Activated T-cell treated with anti-CD3 and anti-CD28 coated beads for 48 hours (primary cell): ENCODE data around the gene MGST2.
"Not testable (repeated sequence)": the region's sequence is repeated elsewhere in the genome, so short reads cannot be mapped to it uniquely, and the experiment has no call there.

Experiments
- DNase-seq: peaks from one replicate; pipeline ENCODE4 v3.0.0-alpha.2; 2020; ENCODE audit warnings: low read depth

MGST2 gene

GRCh38 chr4:139669890-139670289 lies 4.3 kb downstream of the MGST2 start:
- DNase-seq, result no peak

GRCh38 chr4:139670775-139671174 lies 5.2 kb downstream of the MGST2 start:
- DNase-seq, result no peak

GRCh38 chr4:139672215-139672614 lies 6.6 kb downstream of the MGST2 start:
- DNase-seq, result no peak

GRCh38 chr4:139672732-139673131 lies 7.1 kb downstream of the MGST2 start:
- DNase-seq, result no peak

GRCh38 chr4:139674875-139675550 lies 9.4 kb downstream of the MGST2 start:
- DNase-seq, result no peak

GRCh38 chr4:139675651-139676050 lies 10.0 kb downstream of the MGST2 start:
- DNase-seq, result no peak

- no peak for DNase-seq
These were observed 10.7 kb downstream of the MGST2 start for GRCh38 chr4:139676365-139676764.

GRCh38 chr4:139676913-139677585 lies 11.4 kb downstream of the MGST2 start:
- DNase-seq, result no peak

- no peak for DNase-seq
These were observed 16.7 kb downstream of the MGST2 start for GRCh38 chr4:139682309-139682708.

- no peak for DNase-seq
These were observed 17.1 kb downstream of the MGST2 start for GRCh38 chr4:139682741-139683151.

- DNase-seq, result no peak
These were observed 18.7 kb downstream of the MGST2 start for GRCh38 chr4:139684351-139684750.

GRCh38 chr4:139685180-139685579 lies 19.6 kb downstream of the MGST2 start:
- no peak for DNase-seq

GRCh38 chr4:139686130-139686529 lies 20.5 kb downstream of the MGST2 start:
- no peak for DNase-seq

- no peak for DNase-seq
These were observed 21.4 kb downstream of the MGST2 start for GRCh38 chr4:139686988-139687387.

GRCh38 chr4:139689093-139689722 lies 23.6 kb downstream of the MGST2 start:
- no peak for DNase-seq

GRCh38 chr4:139690419-139690818 lies 24.8 kb downstream of the MGST2 start:
- no peak for DNase-seq

GRCh38 chr4:139692309-139693012 lies 26.8 kb downstream of the MGST2 start:
- DNase-seq, result no peak

- DNase-seq, result no peak
These were observed 29.0 kb downstream of the MGST2 start for GRCh38 chr4:139694522-139695107.

- DNase-seq, result no peak
These were observed 30.9 kb downstream of the MGST2 start for GRCh38 chr4:139696491-139696890.

- not testable (repeated sequence) for DNase-seq
These were observed 32.7 kb downstream of the MGST2 start for GRCh38 chr4:139698167-139698925.

GRCh38 chr4:139700568-139700967 lies 34.9 kb downstream of the MGST2 start:
- DNase-seq, result no peak
